Caco-2 (cell line): Measurements from ENCODE around the gene SMIM31. TPM values are rescaled to one million over a fixed set of nuclear protein-coding genes. Genes with fewer than 3 reads are reported as not detected.

ENCODE experiments used
- BruUV-seq: library from RNA; stranded (reverse); fragments of 400-500 nt; replicated peaks from 2 replicates; lab custom pipeline; 2021; lab: Mats Ljungman, UMichigan
- CTCF ChIA-PET: fragments of 300-600 bp; sonication (Branson Sonifier 250); formaldehyde crosslinking; loops from one replicate; lab custom pipeline; 2022; ENCODE audit warnings: antibody characterized with exemption; lab: Charles Lee
- POLR2A ChIA-PET: fragments of 300-600 bp; sonication (Branson Sonifier 250); formaldehyde crosslinking; loops from one replicate; lab custom pipeline; 2022; ENCODE audit warnings: antibody characterized with exemption; lab: Charles Lee
- DNase-seq, 2 experiments: peaks; one replicate each; pipeline versions ENCODE4 v3.0.0 to v3.0.0-alpha.2; 2020 to 2022
- H3K27me3 ChIP-seq: replicated peaks from 2 replicates; pipeline ENCODE4 v1.6.0; 2011; ENCODE audit warnings: low read length; ENCODE audit not compliant: control insufficient read depth, insufficient read depth
- H3K36me3 ChIP-seq: 2 replicates; pipeline ENCODE4 v1.5.1; 2011; ENCODE audit warnings: low read length; ENCODE audit not compliant: control insufficient read depth, insufficient read depth
- H3K4me1 ChIP-seq: fragments of 250-450 bp; sonication (Bioruptor Pico); 2 replicates; pipeline ENCODE4 v1.5.1; 2020; ENCODE audit warnings: mild to moderate bottlenecking
- H3K4me3 ChIP-seq: 2 replicates; pipeline ENCODE4 v1.5.1; 2011; ENCODE audit warnings: low read depth, mild to moderate bottlenecking, control low read depth, low read length
- H3K9me3 ChIP-seq: fragments of 250-450 bp; sonication (Bioruptor Pico); 2 replicates; pipeline ENCODE4 v1.5.1; 2020; ENCODE audit warnings: mild to moderate bottlenecking, moderate library complexity
- H3K27ac Mint-ChIP-seq: one replicate; pipeline ENCODE4 v1.8.0; 2022; ENCODE audit warnings: mixed read lengths; ENCODE audit not compliant: unreplicated experiment
- H3K27me3 Mint-ChIP-seq: one replicate; pipeline ENCODE4 v1.8.0; 2022; ENCODE audit warnings: mixed read lengths; ENCODE audit not compliant: insufficient read depth, unreplicated experiment
- H3K36me3 Mint-ChIP-seq: one replicate; pipeline ENCODE4 v1.8.0; 2022; ENCODE audit warnings: mild to moderate bottlenecking, mixed read lengths; ENCODE audit not compliant: insufficient read depth, unreplicated experiment
- H3K4me1 Mint-ChIP-seq: one replicate; pipeline ENCODE4 v1.8.0; 2022; ENCODE audit warnings: low read depth, mixed read lengths; ENCODE audit not compliant: unreplicated experiment
- H3K4me3 Mint-ChIP-seq: one replicate; pipeline ENCODE4 v1.8.0; 2022; ENCODE audit warnings: mild to moderate bottlenecking, moderate library complexity, mixed read lengths; ENCODE audit not compliant: unreplicated experiment
- H3K9me3 Mint-ChIP-seq: one replicate; pipeline ENCODE4 v1.8.0; 2022; ENCODE audit warnings: mixed read lengths; ENCODE audit not compliant: unreplicated experiment
- CTCF ChIP-seq, 2 experiments: fragments of 200-600 bp in 1 of 2; IDR thresholded peaks; 1 replicate in 1 of 2; 2 replicates in 1 of 2; pipeline versions ENCODE4 v1.5.1 to v1.8.0; 2011 to 2022; ENCODE audit warnings: antibody characterized with exemption in 1 of 2, control low read depth in 1 of 2, inconsistent platforms in 1 of 2, low read depth in 1 of 2, low read length in 1 of 2, mild to moderate bottlenecking in 1 of 2, moderate library complexity in 1 of 2; ENCODE audit not compliant: insufficient read depth in 1 of 2, severe bottlenecking in 1 of 2, unreplicated experiment in 1 of 2
- intact Hi-C: fragments of 100-400 bp; cut with micrococcal nuclease; formaldehyde crosslinking; loops from one replicate; pipeline ENCODE4 v1.10.0; 2022; ENCODE audit not compliant: unreplicated experiment
- total RNA-seq: library from RNA; stranded (reverse); gene quantifications from 2 replicates; pipeline ENCODE4 v1.2.3, GENCODE V29; 2022

Gene SMIM31
- total RNA-seq, 1 experiment from 2014 or later = not detected

GRCh38 chr4:164768516-164768915, 14.6 kb downstream of the SMIM31 start:
- intact Hi-C loops = loop anchor here (1.0 kb wide), 2 partner anchors 167 to 229 kb away; no protein-coding TSS in a partner anchor

GRCh38 chr4:164770010-164770724, 16.2 kb downstream of the SMIM31 start:
- no peak overlapping the region for H3K4me3 ChIP-seq
- H3K36me3 ChIP-seq = no peaks in the 10 kb centered on the region
- H3K4me3 Mint-ChIP-seq = no peak overlapping the region
- no peak overlapping the region for H3K27ac Mint-ChIP-seq
- no peaks in the 10 kb centered on the region for H3K9me3 Mint-ChIP-seq
- H3K4me1 ChIP-seq = peaks cover 9% of the 10 kb centered on the region
- H3K36me3 Mint-ChIP-seq = no peaks in the 10 kb centered on the region
- ChIA-PET POLR2A (no interaction called here), CTCF (interaction anchor here (0.7 kb wide), 1 partner anchor 13 kb away, joined by 3 read pairs; no protein-coding TSS in a partner anchor)
- H3K27me3 Mint-ChIP-seq = no peaks in the 10 kb centered on the region
- DNase-seq = no peak
- peaks cover 20% of the 10 kb centered on the region for H3K4me1 Mint-ChIP-seq
- intact Hi-C loops = no loop called here
- no TSS peak for BruUV-seq
- TF ChIP-seq CTCF (IDR thresholded peaks at IDR 0.05; ENCODE audit: insufficient read depth in 1 of 2, low read depth in 1 of 2, low read length in 1 of 2, severe bottlenecking in 1 of 2, unreplicated experiment in 1 of 2) = no peak
- H3K9me3 ChIP-seq = no peaks in the 10 kb centered on the region
- no peaks in the 10 kb centered on the region for H3K27me3 ChIP-seq

More at GRCh38 chr4:164768516-164768915, 14.6 kb downstream of the SMIM31 start:
- Histone ChIP-seq H3K27me3 (no peaks in the 10 kb centered on the region), H3K9me3 (no peaks in the 10 kb centered on the region), H3K36me3 (no peaks in the 10 kb centered on the region), H3K4me1 (no peaks in the 10 kb centered on the region), H3K4me3 (no peak overlapping the region)
- no peaks in the 10 kb centered on the region for H3K9me3 Mint-ChIP-seq
- ChIA-PET POLR2A (interaction anchor here (0.6 kb wide), 1 partner anchor 21 kb away, joined by 4 read pairs; no protein-coding TSS in a partner anchor), CTCF (interaction anchor here (0.6 to 2.3 kb wide), 5 partner anchors 118 to 328 kb away, joined by 3 to 11 read pairs (median 4); no protein-coding TSS in a partner anchor)
- H3K4me1 Mint-ChIP-seq = peaks cover 20% of the 10 kb centered on the region
- no peak for DNase-seq
- no peak overlapping the region for H3K4me3 Mint-ChIP-seq
- no TSS peak for BruUV-seq
- peak; percentile 19 to 47 for TF ChIP-seq CTCF (IDR thresholded peaks at IDR 0.05; ENCODE audit: insufficient read depth in 1 of 2, low read depth in 1 of 2, low read length in 1 of 2, severe bottlenecking in 1 of 2, unreplicated experiment in 1 of 2)
- H3K27ac Mint-ChIP-seq = no peak overlapping the region
- no peaks in the 10 kb centered on the region for H3K36me3 Mint-ChIP-seq
- no peaks in the 10 kb centered on the region for H3K27me3 Mint-ChIP-seq

- Mint-ChIP-seq H3K4me1 (peaks cover 28% of the 10 kb centered on the region), H3K27me3 (no peaks in the 10 kb centered on the region), H3K27ac (no peak overlapping the region), H3K4me3 (no peak overlapping the region), H3K9me3 (no peaks in the 10 kb centered on the region), H3K36me3 (no peaks in the 10 kb centered on the region)
- H3K4me3 ChIP-seq = no peak overlapping the region
- peaks cover 18% of the 10 kb centered on the region for H3K4me1 ChIP-seq
- H3K27me3 ChIP-seq = no peaks in the 10 kb centered on the region
- ChIA-PET POLR2A (interaction anchor here (0.5 kb wide), 1 partner anchor 342 kb away, joined by 5 read pairs; no protein-coding TSS in a partner anchor), CTCF (no interaction called here)
- intact Hi-C loops = no loop called here
- no peaks in the 10 kb centered on the region for H3K9me3 ChIP-seq
- DNase-seq = no peak
- no TSS peak for BruUV-seq
- no peaks in the 10 kb centered on the region for H3K36me3 ChIP-seq
- TF ChIP-seq CTCF (IDR thresholded peaks at IDR 0.05; ENCODE audit: insufficient read depth in 1 of 2, low read depth in 1 of 2, low read length in 1 of 2, severe bottlenecking in 1 of 2, unreplicated experiment in 1 of 2) = no peak
Observed at GRCh38 chr4:164771088-164771487, 17.2 kb downstream of the SMIM31 start.
